Stimulated activated CD4-positive, alpha-beta T cell treated with anti-CD3 and anti-CD28 coated beads, Interleukin-12 subunit alpha, Interleukin-12 subunit beta, amount 100 ng/mL, for 24 hours (primary cell): ENCODE measurements around the gene SMCP.
A peak's percentile ranks its signal among the peaks of the same experiment; 100 is the strongest.

ENCODE experiments used
- DNase-seq, 2 experiments: peaks; one replicate each; pipeline ENCODE4 v3.0.0-alpha.2; 2020; ENCODE audit warnings: low read depth in 2 of 2

The SMCP gene

GRCh38 chr1:152878042-152878441 lies at the start of gene SMCP:
TSS of gene SMCP (plus strand) at chr1:152878322. CDS start at chr1:152884423, 6,101 bp downstream.
- peak in 1 of 2 experiments; percentile 23 for DNase-seq

GRCh38 chr1:152836870-152837269 lies 41.3 kb upstream of the SMCP start:
- no peak for DNase-seq

GRCh38 chr1:152842556-152842955 lies 35.6 kb upstream of the SMCP start, which contains the start of gene LCE6A:
TSS of gene LCE6A (plus strand) at chr1:152842856. CDS start at chr1:152843521, 665 bp downstream.
- no peak for DNase-seq

GRCh38 chr1:152855661-152856060 lies 22.5 kb upstream of the SMCP start:
- DNase-seq, result no peak

- no peak for DNase-seq
These were observed 20.1 kb upstream of the SMCP start for GRCh38 chr1:152858062-152858461.

GRCh38 chr1:152859696-152860095 lies 18.4 kb upstream of the SMCP start, which contains the start of gene LCE7A:
TSS of gene LCE7A (plus strand) at chr1:152859996. CDS start at chr1:152860698, 702 bp downstream.
- DNase-seq, result no peak

GRCh38 chr1:152860129-152860528 lies 18.0 kb upstream of the SMCP start:
- DNase-seq, result no peak

- no peak for DNase-seq
These were observed 16.7 kb upstream of the SMCP start for GRCh38 chr1:152861374-152861773.

GRCh38 chr1:152864443-152864842 lies 13.7 kb upstream of the SMCP start:
- DNase-seq, result no peak

- no peak for DNase-seq
These were observed 11.8 kb upstream of the SMCP start for GRCh38 chr1:152866321-152866720.

GRCh38 chr1:152869808-152870419 lies 8.2 kb upstream of the SMCP start:
- DNase-seq, result peak; percentile 38 to 54

GRCh38 chr1:152870831-152871730 lies 7.0 kb upstream of the SMCP start:
- DNase-seq, result no peak

GRCh38 chr1:152871731-152872126 lies 6.4 kb upstream of the SMCP start:
- no peak for DNase-seq

GRCh38 chr1:152873495-152873894 lies 4.6 kb upstream of the SMCP start:
- no peak for DNase-seq

- DNase-seq, result no peak
These were observed 1.3 kb upstream of the SMCP start for GRCh38 chr1:152876827-152877226.

- DNase-seq, result no peak
These were observed 1.6 kb downstream of the SMCP start for GRCh38 chr1:152879559-152880198.

GRCh38 chr1:152880316-152880715 lies 2.2 kb downstream of the SMCP start:
- DNase-seq, result no peak

- DNase-seq, result no peak
These were observed 2.8 kb downstream of the SMCP start for GRCh38 chr1:152880907-152881306.

- no peak for DNase-seq
These were observed 6.0 kb downstream of the SMCP start for GRCh38 chr1:152884085-152884484.

- no peak for DNase-seq
These were observed 6.4 kb downstream of the SMCP start for GRCh38 chr1:152884506-152884905.

GRCh38 chr1:152884966-152885624 lies 7.0 kb downstream of the SMCP start:
- no peak for DNase-seq

GRCh38 chr1:152886085-152886484 lies 8.0 kb downstream of the SMCP start:
- no peak for DNase-seq
